H1 (cell line): ENCODE data around the gene VIT. TPM values are rescaled to one million over a fixed set of nuclear protein-coding genes. Genes with fewer than 3 reads are reported as not detected.

ENCODE experiments used
- RAD21 ChIP-seq, 2 experiments: IDR thresholded peaks in 1 of 2; conservative IDR thresholded peaks in 1 of 2; 2 replicates each; pipeline ENCODE4 v1.6.1; 2011; ENCODE audit warnings: low read depth in 2 of 2, low read length in 2 of 2, improper control_type of control experiment in 1 of 2, inconsistent platforms in 1 of 2, mild to moderate bottlenecking in 1 of 2, moderate library complexity in 1 of 2
- RXRA ChIP-seq: IDR thresholded peaks from 2 replicates; pipeline ENCODE4 v1.6.1; 2011; ENCODE audit warnings: low read depth, mild to moderate bottlenecking, low read length, moderate library complexity; ENCODE audit not compliant: insufficient read depth
- polyA plus RNA-seq, 7 experiments: library from polyadenylated mRNA; depleted of rRNA in 3 of 7; stranded (reverse) in 5 of 7; unstranded in 2 of 7; fragments of >200 nt in 5 of 7; fragments of 200-250 nt in 2 of 7; gene quantifications; 1 replicate in 5 of 7; 2 replicates in 1 of 7; 4 replicates in 1 of 7; pipeline versions ENCODE4 v1.2.1 to v1.2.3, GENCODE V29; 2011 to 2013; ENCODE audit warnings: missing spikeins in 2 of 7, mixed read lengths in 2 of 7
- total RNA-seq: library from RNA; stranded (reverse); fragmentation: NEBNext Ultra II Directional; extraction: Animal tissue kit (Norgen Biotek cat#: 25700); gene quantifications from 2 replicates; pipeline ENCODE4 v1.2.1, GENCODE V29; 2021

Gene VIT
- total and polyA plus RNA-seq, 2 of the 8 experiments (the other 6 are each of a cell fraction or from before 2014, with no cell fraction given) = 0.03 TPM; not detected in 1

DNA sequence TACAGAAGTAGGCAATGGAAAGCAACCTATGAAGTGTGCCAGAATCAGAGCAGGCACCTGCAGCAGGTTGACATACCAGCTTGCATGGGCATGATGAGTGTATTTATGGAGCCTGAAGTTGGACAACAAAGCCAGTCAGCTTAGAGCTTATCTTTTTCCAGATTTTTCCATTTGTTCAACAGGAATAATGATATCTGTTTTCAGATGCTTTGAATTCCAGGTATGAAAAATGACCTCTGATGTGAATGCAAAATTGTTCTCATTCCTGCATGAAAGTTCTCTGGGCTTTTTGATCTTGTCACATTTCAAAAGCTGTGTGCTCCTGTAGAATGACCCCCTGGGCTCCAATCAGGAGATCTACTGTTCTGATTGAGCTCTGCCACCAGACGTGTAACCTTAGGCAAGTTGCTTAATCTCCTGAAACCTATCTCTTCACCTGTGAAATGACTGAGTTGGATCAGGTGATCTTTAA is 38.2 kb upstream of the VIT start (continued):
- TF ChIP-seq RAD21 (IDR thresholded peaks at IDR 0.05 in 1 of 2, conservative IDR thresholded peaks at IDR 0.05 in 1 of 2; ENCODE audit: low read depth in 2 of 2, low read length in 2 of 2) (no peak), RXRA (no peak)
